BE2C (cell line): Measurements from ENCODE around the gene ERP44.

ENCODE experiments used
- DNase-seq: peaks from one replicate; pipeline ENCODE4 v3.0.0-alpha.2; 2020
- H3K27me3 ChIP-seq: fragments of 250-450 bp; sonication (Bioruptor Pico); 2 replicates; pipeline ENCODE4 v1.5.1; 2020; ENCODE audit warnings: mild to moderate bottlenecking
- H3K36me3 ChIP-seq: fragments of 250-450 bp; sonication (Bioruptor Pico); 2 replicates; pipeline ENCODE4 v1.5.1; 2020; ENCODE audit warnings: mild to moderate bottlenecking
- H3K4me1 ChIP-seq: fragments of 250-450 bp; sonication (Bioruptor Pico); 2 replicates; pipeline ENCODE4 v1.5.1; 2020
- H3K4me3 ChIP-seq: 2 replicates; pipeline ENCODE4 v1.5.1; 2011; ENCODE audit warnings: low read depth, low read length
- H3K9me3 ChIP-seq: fragments of 250-450 bp; sonication (Bioruptor Pico); 2 replicates; pipeline ENCODE4 v1.5.1; 2020
- CTCF ChIP-seq: IDR thresholded peaks from 2 replicates; pipeline ENCODE4 v1.5.1; 2012; ENCODE audit warnings: mild to moderate bottlenecking, low read depth, low read length

Gene ERP44

GRCh38 chr9:100117316-100117715 lies 18.5 kb upstream of the ERP44 start:
- no peak for TF ChIP-seq CTCF
- no peaks in the 10 kb centered on the region; the same call in 1 of the 2 replicates for H3K4me1 ChIP-seq
- no peak for DNase-seq

DNA sequence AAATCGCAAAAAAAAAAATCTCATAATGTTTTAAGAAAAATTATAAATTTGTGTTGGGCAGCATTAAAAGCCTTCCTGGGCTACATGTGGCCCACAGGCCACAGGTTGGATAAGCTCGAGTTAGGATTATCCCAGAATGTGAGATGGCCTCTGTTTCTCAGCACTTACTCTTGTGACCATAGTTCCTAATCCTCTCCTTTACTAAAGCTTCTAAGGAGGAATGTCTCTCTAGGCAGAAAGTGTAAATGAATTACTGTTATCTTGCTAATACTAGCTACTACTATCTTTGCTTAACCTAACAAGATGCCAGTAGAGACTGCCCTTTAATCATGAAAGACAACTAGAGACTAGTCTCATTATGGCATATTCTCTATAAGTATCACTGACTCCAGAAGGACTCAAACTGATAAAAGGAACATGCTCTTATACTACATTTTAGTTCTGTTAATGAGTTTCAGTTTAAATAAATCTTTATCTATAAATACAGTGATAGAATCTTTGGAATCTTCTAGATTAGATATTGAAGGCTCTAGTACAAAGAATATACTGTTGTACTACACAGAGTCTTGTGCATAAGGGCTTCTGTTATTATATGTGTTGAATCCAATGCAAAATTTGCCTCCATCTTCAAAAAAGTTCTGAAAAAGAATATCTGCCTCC lies 14.0 kb upstream of the ERP44 start:
- no peaks in the 10 kb centered on the region for H3K4me1 ChIP-seq
- no peaks in the 10 kb centered on the region for H3K9me3 ChIP-seq
- TF ChIP-seq CTCF: no peak
- peaks cover 17% of the 10 kb centered on the region for H3K36me3 ChIP-seq
- no peaks in the 10 kb centered on the region for H3K27me3 ChIP-seq
- H3K4me3 ChIP-seq: no peak overlapping the region
- no peak for DNase-seq

More at GRCh38 chr9:100117316-100117715, 18.5 kb upstream of the ERP44 start:
- Histone ChIP-seq H3K4me3 (no peak overlapping the region), H3K36me3 (no peaks in the 10 kb centered on the region), H3K27me3 (no peaks in the 10 kb centered on the region), H3K9me3 (no peaks in the 10 kb centered on the region)

- Histone ChIP-seq H3K9me3 (no peaks in the 10 kb centered on the region), H3K27me3 (no peaks in the 10 kb centered on the region), H3K4me1 (no peaks in the 10 kb centered on the region), H3K36me3 (peaks cover 33% of the 10 kb centered on the region), H3K4me3 (no peak overlapping the region)
- no peak for TF ChIP-seq CTCF
- peak; percentile 29 for DNase-seq
Measured at GRCh38 chr9:100111235-100111634, 12.4 kb upstream of the ERP44 start.

DNA sequence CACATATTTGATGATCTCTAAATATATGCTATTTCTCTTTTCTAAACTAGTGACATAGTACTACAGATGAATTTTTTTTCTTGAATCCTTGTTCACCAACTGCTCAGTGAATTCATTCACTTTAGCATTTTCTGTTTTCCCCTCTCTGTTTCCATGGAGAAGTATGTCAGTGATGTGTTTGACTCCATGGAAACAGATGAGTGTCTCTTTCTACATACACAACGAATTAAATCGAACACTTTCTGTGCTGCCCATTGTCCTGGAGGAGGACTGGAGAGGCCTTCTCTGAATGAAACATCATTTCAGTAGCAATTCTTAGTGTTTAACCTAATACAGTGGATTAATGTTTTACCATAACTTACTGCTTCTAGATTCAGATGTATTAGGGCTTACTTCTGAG lies 9.8 kb upstream of the ERP44 start:
- Histone ChIP-seq H3K36me3 (peaks cover 49% of the 10 kb centered on the region), H3K9me3 (no peaks in the 10 kb centered on the region), H3K4me3 (no peak overlapping the region), H3K27me3 (no peaks in the 10 kb centered on the region), H3K4me1 (no peaks in the 10 kb centered on the region)
- no peak for DNase-seq
- no peak for TF ChIP-seq CTCF

DNA sequence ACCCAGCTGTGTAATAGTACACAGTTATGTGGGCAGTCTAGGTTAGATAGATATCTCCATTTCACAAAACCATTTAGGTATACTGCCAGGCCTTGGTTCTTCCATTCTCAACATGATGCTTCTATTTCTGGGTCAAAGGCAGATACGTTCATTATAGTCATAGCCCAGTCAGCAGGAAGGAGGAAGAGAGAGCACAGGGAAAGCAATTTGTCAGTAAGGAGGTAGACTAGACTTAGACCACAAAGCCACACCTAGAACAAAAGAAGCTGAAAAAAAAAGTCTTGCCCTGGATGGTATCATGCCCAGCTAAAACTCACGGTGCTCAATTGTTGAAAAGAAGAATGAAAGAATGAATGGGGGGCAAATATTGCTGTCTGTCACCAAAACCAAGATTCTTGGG lies 7.8 kb upstream of the ERP44 start:
- no peak overlapping the region for H3K4me3 ChIP-seq
- H3K4me1 ChIP-seq: no peaks in the 10 kb centered on the region
- H3K9me3 ChIP-seq: no peaks in the 10 kb centered on the region
- no peak for DNase-seq
- no peak for TF ChIP-seq CTCF
- H3K36me3 ChIP-seq: peaks cover 49% of the 10 kb centered on the region
- no peaks in the 10 kb centered on the region for H3K27me3 ChIP-seq

- DNase-seq: no peak
- no peaks in the 10 kb centered on the region for H3K9me3 ChIP-seq
- no peaks in the 10 kb centered on the region for H3K4me1 ChIP-seq
- no peak for TF ChIP-seq CTCF
- H3K4me3 ChIP-seq: no peak overlapping the region
- no peaks in the 10 kb centered on the region for H3K27me3 ChIP-seq
- H3K36me3 ChIP-seq: peaks cover 49% of the 10 kb centered on the region
Measured at GRCh38 chr9:100105861-100106260, 7.1 kb upstream of the ERP44 start.
